HepG2 (cell line): ENCODE results near the gene ZMYND12. TPM values are rescaled to one million over a fixed set of nuclear protein-coding genes. Genes with fewer than 3 reads are reported as not detected.
A peak's percentile ranks its signal among the peaks of the same experiment; 100 is the strongest.

ENCODE experiments used
- AKAP8 ChIP-seq: sonication (generic); formaldehyde crosslinking; IDR thresholded peaks from 2 replicates; pipeline ENCODE4 v1.5.1; 2020; ENCODE audit warnings: mild to moderate bottlenecking, missing genetic modification reagents
- ARID5B ChIP-seq: IDR thresholded peaks from 2 replicates; pipeline ENCODE4 v1.4.0; 2020; ENCODE audit warnings: mild to moderate bottlenecking, missing genetic modification reagents
- CBFB ChIP-seq: sonication (generic); formaldehyde crosslinking; IDR thresholded peaks from 2 replicates; pipeline ENCODE4 v1.4.0; 2020; ENCODE audit warnings: missing genetic modification reagents
- DDIT3 ChIP-seq: sonication (generic); formaldehyde crosslinking; IDR thresholded peaks from 2 replicates; pipeline ENCODE4 v1.4.0; 2020; ENCODE audit warnings: mild to moderate bottlenecking, missing genetic modification reagents
- FOXP1 ChIP-seq, 2 experiments: fragments of 450-650 bp in 1 of 2; IDR thresholded peaks; 2 replicates each; pipeline ENCODE4 v1.6.1; 2017 to 2018; ENCODE audit warnings: antibody characterized with exemption in 1 of 2
- MIXL1 ChIP-seq: IDR thresholded peaks from 2 replicates; pipeline ENCODE4 v1.6.1; 2016
- NPAS2 ChIP-seq: sonication (generic); formaldehyde crosslinking; IDR thresholded peaks from 2 replicates; pipeline ENCODE4 v1.8.0; 2022; ENCODE audit warnings: mild to moderate bottlenecking, missing genetic modification reagents, borderline replicate concordance
- PBX3 ChIP-seq: sonication (generic); formaldehyde crosslinking; IDR thresholded peaks from 2 replicates; pipeline ENCODE4 v1.8.1; 2023; ENCODE audit warnings: missing genetic modification reagents, inconsistent platforms, borderline replicate concordance
- TFDP1 ChIP-seq: IDR thresholded peaks from 2 replicates; pipeline ENCODE4 v1.6.1; 2016; ENCODE audit warnings: missing compliant biosample characterization, missing genetic modification reagents, borderline replicate concordance
- ZBTB44 ChIP-seq: sonication (generic); formaldehyde crosslinking; IDR thresholded peaks from 2 replicates; pipeline ENCODE4 v1.4.0; 2020; ENCODE audit warnings: missing genetic modification reagents
- ZNF326 ChIP-seq: sonication (generic); formaldehyde crosslinking; IDR thresholded peaks from 2 replicates; pipeline ENCODE4 v1.4.0; 2020; ENCODE audit warnings: missing genetic modification reagents, borderline replicate concordance
- ZNF33B ChIP-seq: sonication (generic); formaldehyde crosslinking; IDR thresholded peaks from 2 replicates; pipeline ENCODE4 v1.5.1; 2020; ENCODE audit warnings: mild to moderate bottlenecking, missing genetic modification reagents
- ZNF780A ChIP-seq: sonication (generic); formaldehyde crosslinking; IDR thresholded peaks from 2 replicates; pipeline ENCODE4 v1.8.0; 2022; ENCODE audit warnings: mild to moderate bottlenecking, missing genetic modification reagents, moderate library complexity
- polyA plus RNA-seq, 8 experiments: library from polyadenylated mRNA; depleted of rRNA in 3 of 8; stranded (reverse) in 7 of 8; unstranded in 1 of 8; fragments of >200 nt; fragmentation: Illumina TruSeq in 4 of 8; extraction: Trizol in 4 of 8; gene quantifications; 2 replicates each; pipeline versions ENCODE4 v1.2.1 to v1.2.3, GENCODE V29; 2011 to 2016; ENCODE audit warnings: low read depth in 4 of 8, missing spikeins in 1 of 8, mixed read lengths in 1 of 8; ENCODE audit not compliant: insufficient read depth in 1 of 8
- total RNA-seq, 5 experiments: library from RNA; depleted of rRNA; stranded (reverse); fragments of >200 nt; fragmentation: Illumina TruSeq; extraction: Trizol; gene quantifications; 2 replicates each; pipeline ENCODE4 v1.2.3, GENCODE V29; 2016; ENCODE audit warnings: low read depth in 1 of 5

The ZMYND12 gene
- total and polyA plus RNA-seq, 2 of the 13 experiments (the other 11 are each of a cell fraction or from before 2014, with no cell fraction given), result 0.13 to 0.71 TPM

- TF ChIP-seq ARID5B (CRISPR knock-in tag) (0 out of 2 replicates have a peak, but pooled peaks have one; percentile 27), CBFB (CRISPR knock-in tag) (peak; percentile 61; the same call in 1 of the 2 replicates), FOXP1 (IDR thresholded peaks at IDR 0.05) (no peak), FOXP1 (CRISPR knock-in tag; IDR thresholded peaks at IDR 0.05) (no peak; the same call in 1 of the 2 replicates), PBX3 (no peak), NPAS2 (CRISPR knock-in tag) (no peak), ZNF33B (CRISPR knock-in tag) (no peak), TFDP1 (CRISPR knock-in tag) (peak; percentile 62; the same call in 1 of the 2 replicates), ZNF326 (CRISPR knock-in tag) (no peak), ZBTB44 (CRISPR knock-in tag) (no peak), MIXL1 (peak; percentile 59; the same call in 1 of the 2 replicates), AKAP8 (CRISPR knock-in tag) (no peak), ZNF780A (CRISPR knock-in tag) (no peak), DDIT3 (CRISPR knock-in tag) (no peak)
Measured at GRCh38 chr1:42462828-42463763, 7.3 kb upstream of the ZMYND12 start, which contains the start of gene CCDC30 (continued).
